HL-60 (cell line): ENCODE data around the gene SLC6A5.

Experiments used
- GABPA ChIP-seq: IDR thresholded peaks from 2 replicates; pipeline ENCODE4 v1.6.1; 2012; ENCODE audit warnings: low read depth
- POLR2AphosphoS5 ChIP-seq: IDR thresholded peaks from 2 replicates; pipeline ENCODE4 v1.6.1; 2012; ENCODE audit warnings: low read depth
- TF ChIP-seq, protein P1 (sequence below): IDR thresholded peaks from one replicate; pipeline ENCODE4 v1.5.1; 2011; ENCODE audit warnings: low read length, control low read depth, inconsistent platforms; ENCODE audit not compliant: insufficient read depth

DNA sequence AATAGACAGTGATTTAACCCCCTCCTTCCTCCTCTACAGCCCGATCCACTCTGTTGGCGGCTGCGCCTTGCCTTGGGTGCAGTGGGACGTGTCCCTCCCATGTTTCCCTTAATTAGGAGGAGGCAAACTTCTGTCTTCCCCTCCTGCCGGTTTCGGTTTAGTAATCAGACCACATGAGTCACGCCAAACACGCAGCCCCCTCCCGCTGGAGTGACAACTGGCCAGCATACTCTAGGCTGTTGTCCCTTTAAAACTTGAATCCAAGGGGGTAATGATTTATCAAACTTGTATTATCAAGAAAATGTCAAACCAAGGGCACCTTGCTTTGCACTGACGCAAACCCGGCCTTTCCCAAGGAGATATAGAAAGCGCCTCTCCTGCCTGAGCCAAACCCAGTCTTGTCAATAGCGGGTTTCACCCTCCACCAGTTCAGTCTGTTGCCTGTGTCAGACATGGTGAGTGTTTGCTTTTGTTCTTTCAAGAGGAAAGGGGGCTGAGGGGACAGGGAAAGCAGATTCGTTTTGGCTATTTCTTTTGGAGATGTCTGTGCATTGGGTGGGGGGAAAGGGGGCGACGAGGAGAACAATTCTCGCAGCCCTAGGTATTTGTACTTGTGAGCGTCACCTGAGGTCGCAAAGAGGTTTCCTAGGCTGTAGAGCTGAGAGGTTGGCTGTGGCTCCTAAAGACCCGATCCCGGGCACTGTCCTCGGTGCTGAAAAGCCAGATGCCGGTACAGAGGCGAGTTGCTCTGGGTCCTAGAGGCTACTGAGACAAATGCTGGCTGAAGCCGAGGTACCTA lies at the start of gene SLC6A5:
- TF ChIP-seq, protein P1, sequence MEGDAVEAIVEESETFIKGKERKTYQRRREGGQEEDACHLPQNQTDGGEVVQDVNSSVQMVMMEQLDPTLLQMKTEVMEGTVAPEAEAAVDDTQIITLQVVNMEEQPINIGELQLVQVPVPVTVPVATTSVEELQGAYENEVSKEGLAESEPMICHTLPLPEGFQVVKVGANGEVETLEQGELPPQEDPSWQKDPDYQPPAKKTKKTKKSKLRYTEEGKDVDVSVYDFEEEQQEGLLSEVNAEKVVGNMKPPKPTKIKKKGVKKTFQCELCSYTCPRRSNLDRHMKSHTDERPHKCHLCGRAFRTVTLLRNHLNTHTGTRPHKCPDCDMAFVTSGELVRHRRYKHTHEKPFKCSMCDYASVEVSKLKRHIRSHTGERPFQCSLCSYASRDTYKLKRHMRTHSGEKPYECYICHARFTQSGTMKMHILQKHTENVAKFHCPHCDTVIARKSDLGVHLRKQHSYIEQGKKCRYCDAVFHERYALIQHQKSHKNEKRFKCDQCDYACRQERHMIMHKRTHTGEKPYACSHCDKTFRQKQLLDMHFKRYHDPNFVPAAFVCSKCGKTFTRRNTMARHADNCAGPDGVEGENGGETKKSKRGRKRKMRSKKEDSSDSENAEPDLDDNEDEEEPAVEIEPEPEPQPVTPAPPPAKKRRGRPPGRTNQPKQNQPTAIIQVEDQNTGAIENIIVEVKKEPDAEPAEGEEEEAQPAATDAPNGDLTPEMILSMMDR: no peak
- TF ChIP-seq POLR2AphosphoS5 (no peak), GABPA (no peak)
